ENCODE data around the gene HAP1.
A peak's percentile ranks its signal among the peaks of the same experiment; 100 is the strongest.

Gene HAP1

GRCh38 chr17:41763327-41763726 lies 28.9 kb upstream of the HAP1 start:
- DNase-seq: no peak

DNA sequence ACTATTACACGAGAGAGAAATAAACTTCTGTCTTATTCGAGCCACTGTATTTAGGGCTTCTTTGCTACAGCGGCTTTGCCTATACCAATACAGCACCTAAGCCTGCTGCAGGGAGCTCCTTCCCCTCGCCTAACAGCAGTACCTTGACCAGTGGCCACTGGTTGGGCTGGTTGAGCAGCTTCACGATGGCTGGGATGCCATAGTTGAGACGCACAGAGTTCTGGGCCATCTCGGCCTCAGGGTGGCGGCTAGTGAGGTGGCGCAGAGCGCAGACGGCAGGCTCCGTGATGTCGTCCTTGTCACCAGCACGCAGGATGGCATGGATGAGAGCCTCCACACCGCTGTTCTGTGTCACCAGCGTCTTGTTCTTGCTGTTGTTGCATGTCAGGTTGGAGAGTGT lies 28.4 kb upstream of the HAP1 start:
- no peak for DNase-seq

DNA sequence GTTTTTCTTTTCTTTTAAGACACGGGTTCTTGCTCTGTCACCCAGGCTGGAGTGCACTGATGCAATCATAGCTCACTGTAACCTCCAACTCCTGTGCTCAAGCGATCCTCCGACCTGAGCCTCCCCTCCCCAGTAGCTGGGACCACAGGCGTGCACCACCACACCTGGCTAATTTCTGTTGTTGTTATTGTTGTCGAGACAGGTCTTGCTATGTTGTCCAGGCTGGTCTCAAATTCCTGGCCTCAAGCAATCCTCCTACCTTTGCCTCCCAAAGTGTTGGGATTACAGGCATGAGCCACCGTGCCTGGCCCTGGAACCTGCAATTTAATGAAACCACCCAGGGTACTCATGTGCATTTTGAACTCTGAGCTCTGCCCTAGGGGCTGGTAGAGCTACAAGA lies 27.9 kb upstream of the HAP1 start:
- no peak for DNase-seq

DNA sequence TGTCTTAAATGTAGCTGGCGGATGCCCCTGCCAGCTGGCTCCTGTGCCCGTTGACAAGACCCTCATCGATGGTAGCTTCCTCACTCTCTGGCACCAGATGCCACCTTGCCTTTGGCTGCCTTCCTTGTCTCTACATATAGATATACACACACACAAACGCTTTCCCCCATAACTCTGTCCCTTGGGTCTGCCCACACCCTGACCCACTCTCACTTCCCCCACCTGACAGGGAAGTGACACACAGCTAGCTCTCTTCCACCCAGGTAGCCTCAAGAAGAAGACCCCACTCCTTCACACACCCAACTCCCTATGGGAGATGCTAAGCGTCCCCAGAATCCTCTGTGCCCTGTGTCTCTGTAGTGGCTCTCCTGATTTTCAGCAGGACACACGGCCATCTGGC lies 26.4 kb upstream of the HAP1 start:
- DNase-seq: no peak

DNA sequence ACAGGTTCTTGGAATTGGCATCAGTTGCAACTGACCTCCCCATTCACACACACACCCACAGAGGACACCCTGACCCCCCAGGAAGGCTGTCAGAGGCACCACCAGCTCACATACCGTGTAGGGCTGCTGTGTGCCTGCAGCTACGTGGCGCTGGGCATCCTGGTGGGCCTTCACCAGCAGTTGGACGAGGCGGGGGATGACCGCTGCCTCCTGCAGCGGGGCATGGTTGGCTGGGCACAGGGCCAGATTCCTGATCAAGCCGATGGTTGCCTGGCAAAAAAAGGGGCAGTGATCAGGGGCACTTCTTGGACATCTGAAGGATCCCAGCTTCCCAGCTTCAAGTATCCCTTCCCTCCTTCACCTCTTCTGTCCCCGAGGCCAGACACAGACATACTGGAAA lies 24.2 kb upstream of the HAP1 start:
- DNase-seq: no peak

GRCh38 chr17:41754066-41754465 lies 19.6 kb upstream of the HAP1 start:
- no peak for DNase-seq

DNA sequence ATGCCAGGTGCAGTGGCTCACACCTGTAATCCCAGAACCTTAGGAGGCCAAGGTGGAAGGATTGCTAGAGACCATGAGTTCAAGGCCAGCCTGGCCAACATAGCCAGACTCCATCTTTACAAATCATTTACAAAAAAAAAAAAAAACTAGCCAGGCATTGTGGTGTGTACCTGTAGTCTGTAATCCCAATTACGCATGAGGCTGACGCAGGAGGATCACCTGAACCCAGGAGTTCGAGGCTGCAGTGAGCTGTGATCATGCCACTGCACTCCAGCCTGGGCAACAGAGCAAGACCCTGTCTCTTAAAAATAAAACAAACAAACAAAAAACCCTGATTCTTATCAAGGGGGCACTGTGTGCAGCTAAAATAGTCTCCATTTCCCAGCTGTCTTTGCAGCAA lies 16.8 kb upstream of the HAP1 start:
- no peak for DNase-seq

DNA sequence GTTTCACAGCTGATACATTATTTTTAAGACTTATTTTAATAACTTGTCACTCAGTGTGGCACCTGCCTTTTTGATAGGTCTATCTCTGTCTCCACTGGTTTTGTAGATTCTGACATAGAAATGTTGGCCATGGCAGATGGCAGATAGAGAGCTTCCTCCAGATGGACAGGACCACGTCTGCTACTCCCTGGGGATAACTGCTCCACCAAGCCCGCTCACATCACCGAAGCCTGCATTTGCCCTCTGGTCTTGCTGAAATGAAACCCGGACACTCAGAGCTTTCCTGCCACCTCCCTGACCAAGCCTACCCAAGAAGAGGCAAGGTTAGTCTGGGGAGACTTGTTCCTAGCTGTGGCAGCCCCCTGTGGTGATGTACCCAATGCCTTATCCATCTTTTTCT lies 16.4 kb upstream of the HAP1 start:
- DNase-seq: no peak

DNA sequence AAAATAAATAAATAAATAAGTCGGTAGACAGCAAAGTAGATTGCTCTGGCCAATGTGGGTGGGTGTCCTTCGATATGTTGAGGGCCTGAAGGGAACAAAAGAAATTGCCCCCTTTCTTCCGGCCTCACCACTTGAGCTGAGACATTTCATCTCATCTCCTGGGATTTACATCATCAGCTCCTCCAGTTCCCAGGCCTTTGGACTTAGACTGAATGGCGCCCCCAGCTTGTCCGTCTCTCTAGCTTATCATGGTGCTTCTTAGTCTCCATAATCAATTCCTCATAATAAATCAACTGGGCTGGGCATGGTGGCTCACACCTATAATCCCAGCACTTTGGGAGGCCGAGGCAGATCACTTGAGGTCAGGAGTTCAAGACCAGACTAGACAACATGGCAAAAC lies 13.8 kb upstream of the HAP1 start:
- no peak for DNase-seq

DNA sequence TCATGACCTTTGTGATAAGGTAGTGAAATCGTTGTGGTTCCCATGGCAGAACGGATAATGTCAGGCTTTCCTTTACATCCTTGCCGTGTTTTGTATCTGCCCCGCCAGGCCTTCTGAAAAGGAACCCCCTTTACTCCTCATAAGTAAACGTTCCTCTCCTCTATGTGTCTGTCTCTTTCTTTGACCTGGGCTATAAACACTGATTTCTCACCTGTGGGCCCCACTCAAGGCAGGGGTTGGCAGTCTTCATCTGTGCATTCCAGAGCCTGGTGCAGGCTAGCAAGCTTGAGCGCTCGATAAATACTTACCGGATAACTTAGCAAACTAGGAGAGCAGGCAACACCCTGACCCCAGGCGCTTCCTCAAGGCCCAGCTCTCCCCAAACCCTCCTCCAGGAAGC lies 7.3 kb upstream of the HAP1 start:
- no peak for DNase-seq

DNA sequence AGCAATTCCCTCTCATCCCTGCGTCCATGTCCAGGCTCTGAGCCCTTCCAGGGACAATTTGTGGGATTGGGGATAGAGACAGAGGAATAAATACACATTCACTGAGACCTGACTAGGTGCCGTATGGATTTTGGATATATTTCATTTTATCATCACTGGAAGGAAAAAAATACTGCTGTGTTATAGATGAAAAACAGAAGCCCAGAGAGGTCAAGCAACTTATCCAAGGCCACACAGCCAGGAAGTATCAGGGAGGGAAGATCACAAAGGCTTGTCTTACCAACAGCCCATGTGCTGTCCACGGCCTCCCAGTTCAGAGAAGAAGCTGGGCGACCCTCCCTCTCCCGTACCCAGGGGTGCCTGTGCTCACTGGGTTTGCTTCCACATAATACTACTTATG lies 6.1 kb upstream of the HAP1 start:
- no peak for DNase-seq

DNA sequence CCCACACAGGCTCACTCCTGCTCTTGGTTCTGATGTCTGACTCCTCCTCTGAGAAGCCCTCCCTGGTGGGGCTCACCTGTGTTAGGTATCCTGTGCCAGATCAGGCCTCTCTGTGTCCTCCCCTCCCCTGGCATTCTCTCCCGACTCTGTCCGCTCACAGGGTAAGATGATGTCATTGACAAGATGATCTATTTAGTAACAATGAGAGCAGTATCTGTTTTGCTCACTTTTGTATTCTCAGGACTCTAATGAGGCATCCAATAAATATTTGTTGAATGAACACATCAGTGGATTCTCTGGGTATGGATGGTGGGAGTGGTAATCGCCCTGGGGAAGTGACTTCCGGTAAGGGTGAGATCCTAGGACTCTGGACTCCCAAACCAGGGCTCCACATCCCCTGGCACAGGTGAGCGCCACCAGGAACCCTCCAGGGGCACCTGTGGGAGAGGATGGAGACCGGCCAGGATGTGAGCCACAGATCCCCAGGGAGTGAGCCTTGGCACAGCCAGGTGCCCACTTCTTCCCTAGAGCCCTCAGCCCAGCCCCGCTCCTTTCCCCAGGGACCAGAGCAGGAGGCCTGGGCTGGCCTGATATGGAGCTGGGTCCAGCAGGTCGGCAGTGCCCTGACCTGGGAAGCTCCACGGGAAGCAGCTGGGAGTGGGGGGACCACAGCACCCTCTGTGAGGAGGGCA lies 5.4 kb upstream of the HAP1 start:
- DNase-seq: peak; percentile 82

- no peak for DNase-seq
These were observed 4.3 kb upstream of the HAP1 start for GRCh38 chr17:41738801-41739112.

DNA sequence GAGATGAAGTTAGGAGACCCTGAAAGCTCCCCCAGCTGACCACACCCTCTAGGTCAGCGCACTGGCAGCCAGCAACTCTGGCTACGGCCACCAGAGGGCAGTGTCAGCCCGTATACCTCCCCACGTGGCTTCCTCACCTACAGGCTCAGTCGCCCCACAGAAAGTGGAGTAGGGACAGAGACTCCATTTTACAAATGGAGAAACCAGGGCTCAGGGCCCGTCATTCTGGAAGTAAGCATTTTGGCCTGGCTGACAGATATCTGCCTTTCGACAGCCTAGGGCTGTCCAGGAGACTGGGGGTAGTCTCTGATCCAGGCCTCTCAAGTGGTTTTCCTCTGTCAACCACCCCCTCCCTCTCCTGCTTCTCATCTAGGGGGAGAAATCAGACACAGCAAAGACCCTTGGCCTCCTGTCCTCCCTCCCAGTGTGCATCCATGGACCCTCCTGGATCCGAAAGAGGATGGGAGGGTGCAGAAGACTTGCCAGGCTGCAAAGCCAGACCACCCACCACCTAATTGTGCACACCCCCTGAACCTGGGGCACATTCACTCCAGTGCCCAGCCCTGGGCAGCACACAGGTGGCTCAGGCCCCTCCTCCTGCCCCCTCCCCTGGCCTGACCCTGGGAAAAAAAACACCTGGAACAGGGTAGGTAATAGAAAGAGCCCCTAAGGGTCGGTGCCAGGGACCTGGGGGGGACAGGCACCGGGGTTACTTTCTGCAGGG lies 3.8 kb upstream of the HAP1 start:
- DNase-seq: peak; percentile 95

- DNase-seq: no peak
These were observed 3.2 kb upstream of the HAP1 start for GRCh38 chr17:41737680-41738023.

- no peak for DNase-seq
These were observed 2.7 kb upstream of the HAP1 start for GRCh38 chr17:41736983-41737679.

DNA sequence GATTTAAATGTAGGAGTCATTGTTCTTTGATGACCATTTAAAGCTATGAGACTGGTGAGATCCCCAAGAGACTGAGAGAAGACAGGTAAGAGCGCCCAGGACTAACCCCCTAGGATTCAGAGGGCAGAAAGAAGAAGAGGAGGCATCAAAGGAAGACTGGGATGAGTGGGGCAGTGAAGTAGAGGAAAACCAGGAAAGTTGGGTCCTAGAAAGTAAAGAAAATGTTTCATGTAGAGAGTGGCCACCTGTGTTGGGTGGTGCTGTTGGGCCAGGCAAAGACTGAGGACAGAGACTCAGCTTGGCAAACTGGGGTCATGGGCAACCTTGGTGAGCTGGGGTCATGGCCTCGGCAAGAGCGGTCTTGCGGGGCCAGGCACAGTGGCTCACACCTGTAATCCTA lies 1.3 kb upstream of the HAP1 start:
- DNase-seq: no peak

DNA sequence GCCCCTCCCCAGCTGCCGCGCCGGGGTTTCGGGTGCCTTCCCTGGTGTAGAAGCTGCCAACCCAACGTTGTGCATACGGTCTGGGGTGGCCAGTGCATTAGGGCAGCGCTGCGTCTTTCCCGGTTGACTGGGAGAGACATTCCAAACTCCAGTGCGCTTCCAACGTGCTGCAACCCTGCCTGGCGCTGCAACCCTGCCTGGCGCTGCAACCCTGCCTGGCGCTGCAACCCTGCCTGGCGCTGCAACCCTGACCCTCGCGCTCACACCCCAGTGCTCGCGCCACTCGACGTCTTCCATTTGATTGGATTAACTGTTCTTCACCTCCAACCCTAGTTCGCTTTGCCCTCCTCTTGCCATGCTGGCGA lies 488 bp upstream of the HAP1 start:
- DNase-seq: no peak

DNA sequence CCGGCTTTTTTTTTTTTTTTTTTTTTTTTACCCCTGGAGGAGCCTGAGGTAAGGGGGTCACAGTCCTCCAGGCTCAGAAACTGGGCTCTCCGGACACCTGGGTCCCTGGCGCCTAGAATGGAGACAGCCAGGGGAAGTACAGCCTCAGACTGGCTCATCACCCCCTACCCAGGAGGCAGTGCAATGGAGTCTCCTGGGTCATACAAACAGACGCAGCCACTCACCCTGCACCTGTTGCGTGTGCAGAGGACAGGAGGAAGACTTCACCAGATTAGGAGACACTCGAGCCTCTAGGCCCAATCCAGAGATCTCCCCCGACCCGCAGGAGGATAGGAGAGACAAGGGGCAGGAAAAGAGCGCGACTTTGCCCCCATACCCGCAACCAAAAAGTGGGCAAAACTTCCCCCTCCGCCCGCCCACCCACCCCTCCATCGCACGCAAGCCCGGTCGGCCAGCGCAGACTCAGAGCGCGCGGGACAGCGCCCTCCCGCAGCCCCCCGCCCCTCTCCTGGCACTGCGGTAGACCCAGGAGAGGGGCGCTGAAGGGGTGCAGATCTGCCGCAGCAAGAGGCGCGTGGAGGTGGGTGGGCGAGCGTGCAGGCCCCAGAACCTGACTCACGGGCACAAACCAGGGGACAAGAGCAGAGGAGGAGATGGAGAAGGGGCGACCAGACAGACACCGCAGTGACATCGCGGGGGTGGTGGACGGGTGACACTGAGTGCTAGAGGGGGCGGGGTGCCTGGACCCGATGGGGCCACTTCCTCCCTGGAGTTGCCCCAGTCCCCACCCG lies 900 bp downstream of the HAP1 start:
- DNase-seq: no peak

DNA sequence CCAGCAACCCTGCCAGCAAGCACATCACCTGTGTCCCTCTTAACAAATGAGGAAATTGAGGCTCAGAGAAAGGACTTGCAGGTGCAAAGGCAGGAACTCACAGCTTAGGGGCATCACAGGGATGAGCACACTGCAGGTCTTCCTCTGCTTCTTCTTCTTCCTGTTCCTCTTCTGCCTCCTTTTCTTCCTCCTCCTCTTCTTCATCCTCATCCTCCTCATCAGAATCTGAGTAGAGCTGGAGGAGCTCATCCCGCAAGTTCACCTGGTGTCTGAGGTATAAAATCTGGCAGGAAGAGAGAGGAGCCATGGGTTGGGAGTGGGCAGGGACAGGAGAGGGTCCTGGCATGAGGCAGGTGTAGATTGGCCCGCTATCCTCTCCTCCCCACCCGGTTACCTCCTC lies 2.6 kb downstream of the HAP1 start:
- DNase-seq: no peak

- no peak for DNase-seq
These were observed 4.0 kb downstream of the HAP1 start for GRCh38 chr17:41730479-41730878.

DNA sequence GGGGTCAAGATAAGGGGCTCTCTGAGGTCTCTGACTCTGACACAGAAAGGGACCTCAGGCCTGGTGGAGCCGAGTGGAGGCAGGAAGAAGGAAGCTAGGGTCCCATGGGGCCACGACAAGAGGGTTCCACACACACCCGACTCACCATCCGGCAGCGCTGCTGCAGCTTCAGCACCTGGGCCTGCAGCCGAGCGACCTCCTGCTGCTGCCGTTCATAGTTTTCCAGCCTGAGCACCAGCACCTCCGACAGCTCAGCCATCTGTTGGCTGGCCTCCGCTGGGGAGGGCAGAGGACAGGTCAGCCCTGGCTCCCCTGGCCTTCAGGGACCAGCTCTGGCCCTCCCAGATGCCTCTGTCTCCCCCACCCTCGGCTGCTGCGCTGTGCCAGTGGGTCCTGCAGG lies 6.4 kb downstream of the HAP1 start:
- DNase-seq: peak; percentile 55

DNA sequence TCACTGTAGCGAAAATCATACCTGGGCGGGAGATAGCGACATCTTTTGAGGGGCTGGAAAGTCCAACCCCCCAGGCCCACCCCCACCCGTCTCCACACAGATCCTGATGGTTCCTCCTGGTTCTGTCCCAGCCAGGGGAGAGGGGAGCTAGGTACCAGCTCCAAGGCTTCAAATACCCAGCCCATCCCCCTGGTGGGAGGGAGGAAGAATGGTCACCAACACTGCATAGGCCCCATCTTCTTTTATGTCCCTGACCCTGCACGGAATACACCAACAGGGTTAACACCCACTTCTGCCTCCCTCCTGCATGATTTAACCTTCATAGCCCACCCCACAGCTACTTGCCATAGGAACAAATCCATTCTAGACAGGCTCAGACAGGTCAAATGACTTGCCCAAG lies 9.3 kb downstream of the HAP1 start:
- no peak for DNase-seq

GRCh38 chr17:41724476-41725050 lies 9.9 kb downstream of the HAP1 start:
- no peak for DNase-seq
